ENCODE results near the gene RND3.

RND3 gene

GRCh38 chr2:150482667-150483400, 4.6 kb downstream of the RND3 start:
- no peak for DNase-seq (ENCODE audit: extremely low spot score)
- CTCF ChIA-PET = no interaction called here
- TF ChIP-seq SUZ12 (IDR thresholded peaks at IDR 0.05) (no peak), LEF1 (IDR thresholded peaks at IDR 0.05; ENCODE audit: borderline replicate concordance) (no peak), PKNOX1 (IDR thresholded peaks at IDR 0.05) (no peak), CTBP1 (IDR thresholded peaks at IDR 0.05; ENCODE audit: borderline replicate concordance) (no peak), HDGF (IDR thresholded peaks at IDR 0.05; ENCODE audit: borderline replicate concordance) (no peak), FOXA1 (IDR thresholded peaks at IDR 0.05) (no peak), ARNT (IDR thresholded peaks at IDR 0.05) (no peak), FOXK2 (IDR thresholded peaks at IDR 0.05) (no peak), ZNF384 (IDR thresholded peaks at IDR 0.05) (no peak), BHLHE40 (IDR thresholded peaks at IDR 0.05; ENCODE audit: borderline replicate concordance) (no peak), ELF4 (IDR thresholded peaks at IDR 0.05) (no peak), TARDBP (IDR thresholded peaks at IDR 0.05) (no peak), FOXM1 (IDR thresholded peaks at IDR 0.05; ENCODE audit: borderline replicate concordance) (no peak), NFRKB (IDR thresholded peaks at IDR 0.05) (no peak), SP1 (IDR thresholded peaks at IDR 0.05) (no peak), L3MBTL2 (conservative IDR thresholded peaks at IDR 0.05) (no peak)
- POLR2A ChIA-PET = no interaction called here

- TF ChIP-seq ELF4 (IDR thresholded peaks at IDR 0.05) = no peak
- TF ChIP-seq PKNOX1 (IDR thresholded peaks at IDR 0.05) = no peak
- TF ChIP-seq FOXA1 (IDR thresholded peaks at IDR 0.05) = no peak
- TF ChIP-seq FOXK2 (IDR thresholded peaks at IDR 0.05) = no peak
- no peak for TF ChIP-seq BHLHE40 (IDR thresholded peaks at IDR 0.05; ENCODE audit: borderline replicate concordance)
- TF ChIP-seq FOXM1 (IDR thresholded peaks at IDR 0.05; ENCODE audit: borderline replicate concordance) = no peak
- no peak for TF ChIP-seq NFRKB (IDR thresholded peaks at IDR 0.05)
- no peak for TF ChIP-seq SP1 (IDR thresholded peaks at IDR 0.05)
- TF ChIP-seq L3MBTL2 (conservative IDR thresholded peaks at IDR 0.05) = no peak
- no peak for TF ChIP-seq TARDBP (IDR thresholded peaks at IDR 0.05)
- TF ChIP-seq CTBP1 (IDR thresholded peaks at IDR 0.05; ENCODE audit: borderline replicate concordance) = no peak
- no peak for TF ChIP-seq ZNF384 (IDR thresholded peaks at IDR 0.05)
- TF ChIP-seq HDGF (IDR thresholded peaks at IDR 0.05; ENCODE audit: borderline replicate concordance) = no peak
- ChIA-PET CTCF (no interaction called here), POLR2A (no interaction called here)
- no peak for DNase-seq (ENCODE audit: extremely low spot score)
Measured at GRCh38 chr2:150482111-150482510, 5.4 kb downstream of the RND3 start.

GRCh38 chr2:150480971-150481830, 6.3 kb downstream of the RND3 start:
- no peak for TF ChIP-seq FOXA1 (IDR thresholded peaks at IDR 0.05)
- TF ChIP-seq FOXK2 (IDR thresholded peaks at IDR 0.05) = no peak
- TF ChIP-seq NFRKB (IDR thresholded peaks at IDR 0.05) = no peak
- no peak for TF ChIP-seq SUZ12 (IDR thresholded peaks at IDR 0.05)
- TF ChIP-seq TARDBP (IDR thresholded peaks at IDR 0.05) = no peak
- no peak for TF ChIP-seq SP1 (IDR thresholded peaks at IDR 0.05)
- TF ChIP-seq FOXM1 (IDR thresholded peaks at IDR 0.05; ENCODE audit: borderline replicate concordance) = no peak
- no peak for TF ChIP-seq HDGF (IDR thresholded peaks at IDR 0.05; ENCODE audit: borderline replicate concordance)
- no peak for TF ChIP-seq PKNOX1 (IDR thresholded peaks at IDR 0.05)
- TF ChIP-seq ZNF384 (IDR thresholded peaks at IDR 0.05) = no peak
- no peak for TF ChIP-seq LEF1 (IDR thresholded peaks at IDR 0.05; ENCODE audit: borderline replicate concordance)
- TF ChIP-seq ARNT (IDR thresholded peaks at IDR 0.05) = no peak
- no peak for DNase-seq (ENCODE audit: extremely low spot score)
- ChIA-PET POLR2A (no interaction called here), CTCF (interaction anchor here (1.0 kb wide), 1 partner anchor 12 kb away, joined by 3 read pairs; no protein-coding TSS in a partner anchor)

- POLR2A ChIA-PET = no interaction called here
- CTCF ChIA-PET = interaction anchor here (1.0 kb wide), 1 partner anchor 11 kb away, joined by 3 read pairs; no protein-coding TSS in a partner anchor
- TF ChIP-seq LEF1 (IDR thresholded peaks at IDR 0.05; ENCODE audit: borderline replicate concordance) = no peak
- TF ChIP-seq SUZ12 (IDR thresholded peaks at IDR 0.05) = no peak
- DNase-seq (ENCODE audit: extremely low spot score) = no peak
Measured at GRCh38 chr2:150480241-150480640, 7.2 kb downstream of the RND3 start.

- DNase-seq (ENCODE audit: extremely low spot score) = no peak
- TF ChIP-seq TARDBP (IDR thresholded peaks at IDR 0.05) (no peak), FOXA1 (IDR thresholded peaks at IDR 0.05) (no peak), NFRKB (IDR thresholded peaks at IDR 0.05) (no peak), LEF1 (IDR thresholded peaks at IDR 0.05; ENCODE audit: borderline replicate concordance) (no peak), BHLHE40 (IDR thresholded peaks at IDR 0.05; ENCODE audit: borderline replicate concordance) (no peak), FOXM1 (IDR thresholded peaks at IDR 0.05; ENCODE audit: borderline replicate concordance) (no peak), PKNOX1 (IDR thresholded peaks at IDR 0.05) (no peak)
- CTCF ChIA-PET = no interaction called here
- POLR2A ChIA-PET = no interaction called here
Measured at GRCh38 chr2:150479075-150479915, 8.2 kb downstream of the RND3 start.
